Ramos (cell line): ENCODE data around the gene NLRP13.

Experiments used
- in situ Hi-C: fragments of 300-500 bp; cut with MboI; formaldehyde crosslinking; loops from one replicate; pipeline ENCODE4 v1.14.3; 2022; ENCODE audit warnings: low sequenced_read_pairs; ENCODE audit not compliant: unreplicated experiment

The NLRP13 gene

GRCh38 chr19:55902080-55902751 lies 29.9 kb downstream of the NLRP13 start:
- in situ Hi-C loops = no loop called here

- in situ Hi-C loops = no loop called here
These were observed 30.6 kb downstream of the NLRP13 start for GRCh38 chr19:55901369-55902079.

GRCh38 chr19:55898911-55899310 lies 33.2 kb downstream of the NLRP13 start:
- in situ Hi-C loops = no loop called here

GRCh38 chr19:55882626-55883025 lies 49.5 kb downstream of the NLRP13 start:
- in situ Hi-C loops = no loop called here

- in situ Hi-C loops = no loop called here
These were observed 54.9 kb downstream of the NLRP13 start for GRCh38 chr19:55877211-55877610.

- in situ Hi-C loops = no loop called here
These were observed 61.4 kb downstream of the NLRP13 start for GRCh38 chr19:55870736-55871135.

GRCh38 chr19:55867101-55867500 lies 65.0 kb downstream of the NLRP13 start:
- in situ Hi-C loops = no loop called here

GRCh38 chr19:55866521-55866920 lies 65.6 kb downstream of the NLRP13 start:
- in situ Hi-C loops = no loop called here

- in situ Hi-C loops = no loop called here
These were observed 73.2 kb downstream of the NLRP13 start for GRCh38 chr19:55858969-55859368.

- in situ Hi-C loops = no loop called here
These were observed 73.7 kb downstream of the NLRP13 start for GRCh38 chr19:55858401-55858800.

GRCh38 chr19:55857974-55858373 lies 74.2 kb downstream of the NLRP13 start:
- in situ Hi-C loops = no loop called here

GRCh38 chr19:55857149-55857548 lies 75.0 kb downstream of the NLRP13 start:
- in situ Hi-C loops = no loop called here

GRCh38 chr19:55855160-55855559 lies 77.0 kb downstream of the NLRP13 start:
- in situ Hi-C loops = no loop called here
